ENCODE results near the gene KRT16. TPM values are rescaled to one million over a fixed set of nuclear protein-coding genes. Genes with fewer than 3 reads are reported as not detected.

Gene KRT16
- polyA plus RNA-seq, 1 experiment, result not detected

DNA sequence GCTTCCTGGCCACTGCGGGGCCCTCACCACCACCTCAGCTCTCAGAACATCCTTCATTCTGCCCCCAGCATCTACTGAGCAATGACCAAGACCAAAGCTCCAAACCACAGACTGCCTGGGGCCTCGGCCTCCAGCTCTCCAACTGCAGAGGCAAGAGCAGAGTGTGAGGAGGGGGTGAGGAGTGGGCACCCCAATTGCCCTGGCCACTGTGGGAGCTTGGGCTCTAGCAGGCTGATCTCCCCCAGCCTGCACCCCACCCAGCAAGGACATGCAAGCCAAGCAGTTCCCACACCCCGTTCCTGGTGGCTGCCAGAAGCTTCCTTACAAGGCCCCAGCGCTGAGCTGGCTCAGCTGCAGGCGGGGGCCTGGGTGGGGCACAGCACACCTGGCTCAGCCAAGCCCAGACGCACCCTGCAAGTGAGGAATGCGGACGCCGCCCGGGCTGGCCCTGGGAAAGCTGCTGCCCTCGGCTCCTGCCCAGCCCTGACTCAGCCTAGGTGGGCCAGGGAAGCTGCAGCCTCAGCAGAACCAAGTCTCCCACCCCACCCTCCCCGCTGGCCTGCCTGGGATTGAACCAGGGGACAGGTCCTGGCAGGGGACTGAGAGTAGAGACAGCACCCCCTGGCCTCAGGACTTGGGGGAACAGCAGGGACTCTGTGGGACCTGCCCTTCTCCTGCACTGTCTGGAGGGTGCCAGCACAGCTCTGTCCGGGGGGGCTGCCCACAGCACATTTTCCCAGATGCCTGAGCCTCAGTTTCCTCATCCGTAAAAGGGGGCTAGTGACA lies 41.5 kb upstream of the KRT16 start:
- Histone ChIP-seq H3K9me3 (ENCODE audit: control insufficient read depth, insufficient read depth, low read length) (no peaks in the 10 kb centered on the region), H3K4me3 (ENCODE audit: low read depth, low read length) (no peak overlapping the region), H3K27ac (ENCODE audit: low read depth, low read length) (no peak overlapping the region), H3K27me3 (ENCODE audit: control insufficient read depth, insufficient read depth, low read length) (peaks cover 3% of the 10 kb centered on the region)
- ChIA-PET POLR2A (interaction anchor here (0.6 kb wide), 1 partner anchor 1189 kb away, joined by 9 read pairs; no protein-coding TSS in a partner anchor), CTCF (interaction anchor here (1.4 to 8.2 kb wide), 2 partner anchors 10 to 105 kb away, joined by 8 to 285 read pairs; no protein-coding TSS in a partner anchor)
- TF ChIP-seq, protein P1, sequence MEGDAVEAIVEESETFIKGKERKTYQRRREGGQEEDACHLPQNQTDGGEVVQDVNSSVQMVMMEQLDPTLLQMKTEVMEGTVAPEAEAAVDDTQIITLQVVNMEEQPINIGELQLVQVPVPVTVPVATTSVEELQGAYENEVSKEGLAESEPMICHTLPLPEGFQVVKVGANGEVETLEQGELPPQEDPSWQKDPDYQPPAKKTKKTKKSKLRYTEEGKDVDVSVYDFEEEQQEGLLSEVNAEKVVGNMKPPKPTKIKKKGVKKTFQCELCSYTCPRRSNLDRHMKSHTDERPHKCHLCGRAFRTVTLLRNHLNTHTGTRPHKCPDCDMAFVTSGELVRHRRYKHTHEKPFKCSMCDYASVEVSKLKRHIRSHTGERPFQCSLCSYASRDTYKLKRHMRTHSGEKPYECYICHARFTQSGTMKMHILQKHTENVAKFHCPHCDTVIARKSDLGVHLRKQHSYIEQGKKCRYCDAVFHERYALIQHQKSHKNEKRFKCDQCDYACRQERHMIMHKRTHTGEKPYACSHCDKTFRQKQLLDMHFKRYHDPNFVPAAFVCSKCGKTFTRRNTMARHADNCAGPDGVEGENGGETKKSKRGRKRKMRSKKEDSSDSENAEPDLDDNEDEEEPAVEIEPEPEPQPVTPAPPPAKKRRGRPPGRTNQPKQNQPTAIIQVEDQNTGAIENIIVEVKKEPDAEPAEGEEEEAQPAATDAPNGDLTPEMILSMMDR (IDR thresholded peaks at IDR 0.05; ENCODE audit: low read depth, low read length), result no peak
- no peak for DNase-seq (ENCODE audit: low read depth, low spot score)

DNA sequence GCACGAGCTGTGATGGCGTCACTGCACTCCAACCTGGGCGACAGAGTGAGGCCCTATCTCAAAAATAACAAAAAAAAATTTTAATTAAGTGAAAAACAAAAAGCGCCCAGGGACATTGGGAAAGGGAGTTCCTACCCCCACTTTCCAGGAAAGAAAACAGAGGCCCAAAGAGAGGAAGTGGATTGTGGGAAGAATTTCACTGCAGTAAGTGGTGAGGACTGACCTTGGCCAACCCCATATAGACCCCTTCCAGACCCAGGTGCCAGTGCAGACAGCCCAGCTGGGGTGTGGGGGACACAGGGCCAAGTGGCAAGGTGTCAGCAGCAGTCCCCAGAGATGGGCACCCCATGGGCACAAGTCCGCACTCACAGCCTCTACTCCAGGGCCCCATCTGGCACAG lies 40.9 kb upstream of the KRT16 start:
- POLR2A ChIA-PET, result interaction anchor here (0.6 kb wide), 1 partner anchor 1188 kb away, joined by 9 read pairs; no protein-coding TSS in a partner anchor
- H3K27ac ChIP-seq (ENCODE audit: low read depth, low read length), result no peak overlapping the region

DNA sequence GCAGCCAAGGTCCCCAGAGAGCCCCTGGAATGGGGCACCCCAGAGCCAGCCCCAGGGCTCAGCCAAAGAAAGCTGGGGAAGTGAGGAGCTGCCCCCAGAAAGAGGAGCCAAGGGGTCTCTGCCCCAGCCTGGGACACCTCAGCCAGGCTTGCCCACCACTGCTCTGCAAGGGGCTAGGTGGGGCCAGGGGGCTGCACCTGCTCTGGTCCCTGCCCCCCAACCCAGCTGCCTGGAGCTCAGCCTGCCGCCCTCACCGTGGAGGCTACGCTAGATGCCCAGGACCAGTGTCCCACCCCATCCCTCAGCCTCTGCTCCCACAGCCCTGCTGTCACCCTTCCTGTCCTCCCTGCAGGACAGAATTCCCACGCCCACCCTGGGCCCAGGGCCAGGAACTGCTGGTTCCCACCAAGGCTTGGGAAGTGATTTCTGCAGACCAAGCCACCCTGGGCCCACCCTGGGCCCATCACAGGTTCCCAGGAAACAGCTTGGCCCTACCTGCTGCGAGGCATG lies 39.9 kb upstream of the KRT16 start:
- H3K4me3 ChIP-seq (ENCODE audit: low read depth, low read length), result no peak overlapping the region
- CTCF ChIA-PET, result interaction anchor here (8.2 kb wide), 1 partner anchor 11 kb away, joined by 285 read pairs; no protein-coding TSS in a partner anchor

More for the DNA sequence above, 40.9 kb upstream of the KRT16 start:
- CTCF ChIA-PET, result interaction anchor here (1.4 to 8.2 kb wide), 2 partner anchors 11 to 104 kb away, joined by 8 to 285 read pairs; no protein-coding TSS in a partner anchor
- TF ChIP-seq, protein P1 (IDR thresholded peaks at IDR 0.05; ENCODE audit: low read depth, low read length), result no peak
- H3K27me3 ChIP-seq (ENCODE audit: control insufficient read depth, insufficient read depth, low read length), result peaks cover 3% of the 10 kb centered on the region
- no peak overlapping the region for H3K4me3 ChIP-seq (ENCODE audit: low read depth, low read length)
- no peak for DNase-seq (ENCODE audit: low read depth, low spot score)
- H3K9me3 ChIP-seq (ENCODE audit: control insufficient read depth, insufficient read depth, low read length), result no peaks in the 10 kb centered on the region

DNA sequence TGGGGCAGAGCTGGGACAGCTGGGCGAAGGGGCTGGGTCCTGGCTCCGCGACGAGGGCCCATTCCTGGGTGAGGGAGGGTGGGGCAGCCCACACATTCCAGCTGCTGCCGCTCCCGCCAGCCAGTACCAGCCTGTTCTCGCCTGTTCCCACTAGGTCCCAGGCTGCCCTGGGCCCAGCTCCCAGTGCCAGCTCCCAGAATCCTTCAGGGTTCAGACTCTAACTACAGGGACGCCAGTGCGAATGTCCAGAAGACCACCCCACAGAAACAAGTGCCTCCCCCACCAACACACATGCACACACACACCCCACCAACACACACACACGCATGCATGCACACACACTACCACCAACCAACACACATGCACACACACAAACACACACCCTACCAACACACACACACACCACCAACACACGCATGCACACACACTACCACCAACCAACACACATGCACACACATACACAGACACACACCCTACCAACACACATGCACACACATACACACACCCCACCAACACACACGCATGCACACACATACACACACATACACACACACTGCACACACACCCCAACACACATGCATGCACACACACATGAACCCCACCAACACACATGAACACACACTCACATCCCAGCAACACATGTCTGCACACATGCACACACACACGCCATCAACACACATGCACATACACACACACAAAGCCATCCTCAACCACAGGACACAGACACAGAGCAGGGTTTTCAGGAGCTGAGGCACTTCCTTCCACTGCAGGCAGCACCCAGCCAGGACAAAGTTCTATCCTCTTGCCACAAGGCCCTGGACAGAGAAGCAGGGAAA lies 39.3 kb upstream of the KRT16 start:
- no peak overlapping the region for H3K27ac ChIP-seq (ENCODE audit: low read depth, low read length)
- TF ChIP-seq, protein P1 (IDR thresholded peaks at IDR 0.05; ENCODE audit: low read depth, low read length), result no peak
- no peak for DNase-seq (ENCODE audit: low read depth, low spot score)
- POLR2A ChIA-PET, result no interaction called here
- CTCF ChIA-PET, result interaction anchor here (1.1 to 10.4 kb wide), 3 partner anchors 12 to 796 kb away, joined by 5 to 285 read pairs (median 251); no protein-coding TSS in a partner anchor
- peaks cover 3% of the 10 kb centered on the region for H3K27me3 ChIP-seq (ENCODE audit: control insufficient read depth, insufficient read depth, low read length)
- no peak overlapping the region for H3K4me3 ChIP-seq (ENCODE audit: low read depth, low read length)
- H3K9me3 ChIP-seq (ENCODE audit: control insufficient read depth, insufficient read depth, low read length), result no peaks in the 10 kb centered on the region

More for the DNA sequence above, 39.9 kb upstream of the KRT16 start:
- TF ChIP-seq, protein P1 (IDR thresholded peaks at IDR 0.05; ENCODE audit: low read depth, low read length), result no peak
- no peak for DNase-seq (ENCODE audit: low read depth, low spot score)
- no peak overlapping the region for H3K27ac ChIP-seq (ENCODE audit: low read depth, low read length)
- peaks cover 3% of the 10 kb centered on the region for H3K27me3 ChIP-seq (ENCODE audit: control insufficient read depth, insufficient read depth, low read length)
- POLR2A ChIA-PET, result no interaction called here
- no peaks in the 10 kb centered on the region for H3K9me3 ChIP-seq (ENCODE audit: control insufficient read depth, insufficient read depth, low read length)
